Upper lobe of right lung (tissue), 1 donor: Measurements from ENCODE around the gene SVEP1. TPM values are rescaled to one million over a fixed set of nuclear protein-coding genes. Genes with fewer than 3 reads are reported as not detected.

Source experiments
- ATAC-seq: fragments of 200-7000 bp; cut with Tn5 transposase; one replicate; pipeline ENCODE4 v1.9.1; 2020; ENCODE audit warnings: mild to moderate bottlenecking, moderate library complexity
- DNase-seq: peaks from one replicate; pipeline ENCODE4 v3.0.0-alpha.2; 2020
- H3K27ac ChIP-seq: fragments of 200-600 bp; one replicate; pipeline ENCODE4 v1.8.0; 2022
- H3K27me3 ChIP-seq: fragments of 200-600 bp; one replicate; pipeline ENCODE4 v1.8.0; 2022; ENCODE audit warnings: mild to moderate bottlenecking
- H3K36me3 ChIP-seq: fragments of 200-600 bp; one replicate; pipeline ENCODE4 v1.8.0; 2022
- H3K4me1 ChIP-seq: fragments of 200-600 bp; one replicate; pipeline ENCODE4 v1.8.0; 2022
- H3K4me3 ChIP-seq: fragments of 200-600 bp; one replicate; pipeline ENCODE4 v1.8.0; 2022; ENCODE audit warnings: mild to moderate bottlenecking
- H3K9me3 ChIP-seq: fragments of 200-600 bp; one replicate; pipeline ENCODE4 v1.8.0; 2022
- CTCF ChIP-seq: fragments of 200-600 bp; IDR thresholded peaks from one replicate; pipeline ENCODE4 v1.8.0; 2022; ENCODE audit warnings: antibody characterized with exemption
- intact Hi-C: fragments of 100-400 bp; cut with DNase I; formaldehyde crosslinking; loops from one replicate; pipeline ENCODE4 v1.11.0; 2022
- total RNA-seq: library from RNA; stranded (reverse); fragmentation: NEBNext Ultra II Directional; extraction: Animal tissue kit (Norgen Biotek cat#: 25700); gene quantifications from one replicate; pipeline ENCODE4 v1.2.1, GENCODE V29; 2021
- donor health status: DM: no; HTN: yes; CAD: no; lungs with severe emphysema.

The SVEP1 gene
- total RNA-seq, 1 donor from 2014 or later = 88.1 TPM

GRCh38 chr9:110559869-110560268 is 19.7 kb downstream of the SVEP1 start:
- intact Hi-C loops = no loop called here
- no peaks in the 10 kb centered on the region for H3K27me3 ChIP-seq
- no peak overlapping the region for H3K4me3 ChIP-seq
- ATAC-seq (no peak), DNase-seq (no peak)
- no peaks in the 10 kb centered on the region for H3K4me1 ChIP-seq
- H3K9me3 ChIP-seq = no peaks in the 10 kb centered on the region
- no peak overlapping the region for H3K27ac ChIP-seq
- no peak for TF ChIP-seq CTCF
- H3K36me3 ChIP-seq = no peaks in the 10 kb centered on the region

- H3K27ac ChIP-seq = peak overlapping the region; percentile 60
- no peak overlapping the region for H3K4me3 ChIP-seq
These were observed 23.8 kb downstream of the SVEP1 start for GRCh38 chr9:110555551-110556331.

GRCh38 chr9:110546411-110546871 is 33.1 kb downstream of the SVEP1 start:
- H3K27ac ChIP-seq = no peak overlapping the region

More at GRCh38 chr9:110555551-110556331, 23.8 kb downstream of the SVEP1 start:
- no peaks in the 10 kb centered on the region for H3K36me3 ChIP-seq
- peaks cover 5% of the 10 kb centered on the region for H3K4me1 ChIP-seq
- no peaks in the 10 kb centered on the region for H3K27me3 ChIP-seq
- no peaks in the 10 kb centered on the region for H3K9me3 ChIP-seq
- intact Hi-C loops = no loop called here
- ATAC-seq = peak; percentile 88
- no peak for DNase-seq
- no peak for TF ChIP-seq CTCF

GRCh38 chr9:110545705-110546104 is 33.8 kb downstream of the SVEP1 start:
- H3K27me3 ChIP-seq = no peaks in the 10 kb centered on the region
- TF ChIP-seq CTCF = no peak
- intact Hi-C loops = no loop called here
- ATAC-seq = no peak
- no peak overlapping the region for H3K27ac ChIP-seq
- no peak for DNase-seq
- H3K4me1 ChIP-seq = no peaks in the 10 kb centered on the region
- no peaks in the 10 kb centered on the region for H3K36me3 ChIP-seq
- no peak overlapping the region for H3K4me3 ChIP-seq
- no peaks in the 10 kb centered on the region for H3K9me3 ChIP-seq

More at GRCh38 chr9:110546411-110546871, 33.1 kb downstream of the SVEP1 start:
- no peaks in the 10 kb centered on the region for H3K36me3 ChIP-seq
- no peak for TF ChIP-seq CTCF
- DNase-seq (no peak), ATAC-seq (peak; percentile 25)
- no peak overlapping the region for H3K4me3 ChIP-seq
- no peaks in the 10 kb centered on the region for H3K27me3 ChIP-seq
- H3K4me1 ChIP-seq = no peaks in the 10 kb centered on the region
- no peaks in the 10 kb centered on the region for H3K9me3 ChIP-seq
- intact Hi-C loops = no loop called here

- Histone ChIP-seq H3K4me1 (peaks cover under 1% of the 10 kb centered on the region), H3K36me3 (no peaks in the 10 kb centered on the region), H3K27ac (no peak overlapping the region), H3K9me3 (no peaks in the 10 kb centered on the region), H3K27me3 (no peaks in the 10 kb centered on the region), H3K4me3 (no peak overlapping the region)
- no peak for TF ChIP-seq CTCF
- peak; percentile 16 for ATAC-seq
- intact Hi-C loops = no loop called here
- no peak for DNase-seq
These were observed 35.9 kb downstream of the SVEP1 start for GRCh38 chr9:110543631-110544051.
